Astrocyte of the spinal cord (primary cell): ENCODE data around the gene ENO1.

Source experiments
- DNase-seq: peaks from one replicate; pipeline ENCODE4 v3.0.0; 2011; ENCODE audit warnings: low read depth, low spot score
- H3K4me3 ChIP-seq: 2 replicates; pipeline ENCODE4 v1.5.1; 2011; ENCODE audit warnings: low read depth, mild to moderate bottlenecking, low read length, moderate library complexity
- in situ Hi-C: cut with HindIII; loops from 2 replicates; pipeline ENCODE4 v1.10.0; 2017; ENCODE audit warnings: low sequenced_read_pairs
- TF ChIP-seq, protein P1 (sequence below): IDR thresholded peaks from 2 replicates; pipeline ENCODE4 v1.5.1; 2012; ENCODE audit warnings: low read depth, mild to moderate bottlenecking, low read length, inconsistent platforms

The ENO1 gene

DNA sequence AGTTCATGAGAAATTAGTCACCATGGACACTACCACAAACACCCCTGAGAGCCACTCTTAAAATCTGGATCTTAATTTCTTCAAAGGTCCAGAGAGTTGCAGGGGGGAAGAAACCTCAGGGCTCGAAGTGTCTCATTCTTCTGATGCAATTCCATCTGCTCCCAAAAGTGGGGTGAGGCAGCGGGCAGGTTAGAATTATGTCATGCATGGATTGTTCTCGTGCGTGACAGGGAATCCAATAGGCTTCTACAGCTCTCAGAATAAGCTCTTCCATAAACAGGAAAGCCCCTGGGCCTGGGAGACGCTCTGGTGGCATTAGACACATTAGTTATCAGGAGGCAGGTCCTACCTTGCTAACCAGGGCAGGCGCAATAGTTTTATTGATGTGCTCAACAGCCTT, 8.4 kb downstream of the ENO1 start:
- in situ Hi-C loops = no loop called here
- no peak for DNase-seq
- TF ChIP-seq, protein P1, sequence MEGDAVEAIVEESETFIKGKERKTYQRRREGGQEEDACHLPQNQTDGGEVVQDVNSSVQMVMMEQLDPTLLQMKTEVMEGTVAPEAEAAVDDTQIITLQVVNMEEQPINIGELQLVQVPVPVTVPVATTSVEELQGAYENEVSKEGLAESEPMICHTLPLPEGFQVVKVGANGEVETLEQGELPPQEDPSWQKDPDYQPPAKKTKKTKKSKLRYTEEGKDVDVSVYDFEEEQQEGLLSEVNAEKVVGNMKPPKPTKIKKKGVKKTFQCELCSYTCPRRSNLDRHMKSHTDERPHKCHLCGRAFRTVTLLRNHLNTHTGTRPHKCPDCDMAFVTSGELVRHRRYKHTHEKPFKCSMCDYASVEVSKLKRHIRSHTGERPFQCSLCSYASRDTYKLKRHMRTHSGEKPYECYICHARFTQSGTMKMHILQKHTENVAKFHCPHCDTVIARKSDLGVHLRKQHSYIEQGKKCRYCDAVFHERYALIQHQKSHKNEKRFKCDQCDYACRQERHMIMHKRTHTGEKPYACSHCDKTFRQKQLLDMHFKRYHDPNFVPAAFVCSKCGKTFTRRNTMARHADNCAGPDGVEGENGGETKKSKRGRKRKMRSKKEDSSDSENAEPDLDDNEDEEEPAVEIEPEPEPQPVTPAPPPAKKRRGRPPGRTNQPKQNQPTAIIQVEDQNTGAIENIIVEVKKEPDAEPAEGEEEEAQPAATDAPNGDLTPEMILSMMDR = no peak
- no peak overlapping the region for H3K4me3 ChIP-seq

DNA sequence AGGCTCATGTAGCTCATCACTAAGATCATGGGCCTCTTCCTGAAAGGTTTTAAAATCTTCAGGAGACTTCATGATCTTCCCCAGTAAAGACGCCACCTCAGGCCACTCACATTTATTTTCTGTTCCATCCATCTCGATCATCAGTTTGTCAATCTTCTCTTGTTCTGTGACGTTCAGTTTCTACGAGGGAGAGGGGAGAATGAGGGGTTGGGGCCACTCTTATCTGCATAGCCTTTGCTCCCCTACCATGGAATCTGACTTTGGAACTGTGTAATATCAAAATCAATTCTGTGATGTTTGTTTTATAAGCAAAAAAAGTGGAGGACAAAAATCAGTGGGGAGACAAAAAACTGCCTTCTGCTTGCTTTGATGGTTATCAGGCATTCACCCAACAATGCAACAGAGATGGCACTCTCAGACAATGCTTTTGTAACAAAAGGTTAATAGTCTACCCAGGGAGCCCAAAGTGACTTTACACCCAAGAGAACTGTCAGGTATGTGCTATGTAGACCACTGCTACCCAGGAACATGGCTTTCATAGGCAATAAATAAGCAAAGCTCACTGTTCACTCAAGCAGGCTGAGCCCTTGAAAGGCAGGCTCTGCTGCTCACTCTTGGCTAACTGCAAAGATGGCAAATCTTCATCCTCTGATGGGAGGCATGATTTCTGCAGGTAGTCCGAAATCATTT, 10.5 kb downstream of the ENO1 start:
- TF ChIP-seq, protein P1 = no peak
- no peak for DNase-seq
- in situ Hi-C loops = no loop called here
- H3K4me3 ChIP-seq = no peak overlapping the region

GRCh38 chr1:8866792-8867415, 11.6 kb downstream of the ENO1 start:
- DNase-seq = no peak
- no peak overlapping the region for H3K4me3 ChIP-seq
- TF ChIP-seq, protein P1 = no peak
- in situ Hi-C loops = no loop called here

- no peak for DNase-seq
- in situ Hi-C loops = no loop called here
- no peak overlapping the region for H3K4me3 ChIP-seq
- TF ChIP-seq, protein P1 = no peak
Measured at GRCh38 chr1:8866173-8866791, 12.2 kb downstream of the ENO1 start.

GRCh38 chr1:8864713-8865344, 13.7 kb downstream of the ENO1 start:
- no peak for DNase-seq
- in situ Hi-C loops = no loop called here
- TF ChIP-seq, protein P1 = no peak
- H3K4me3 ChIP-seq = no peak overlapping the region

DNA sequence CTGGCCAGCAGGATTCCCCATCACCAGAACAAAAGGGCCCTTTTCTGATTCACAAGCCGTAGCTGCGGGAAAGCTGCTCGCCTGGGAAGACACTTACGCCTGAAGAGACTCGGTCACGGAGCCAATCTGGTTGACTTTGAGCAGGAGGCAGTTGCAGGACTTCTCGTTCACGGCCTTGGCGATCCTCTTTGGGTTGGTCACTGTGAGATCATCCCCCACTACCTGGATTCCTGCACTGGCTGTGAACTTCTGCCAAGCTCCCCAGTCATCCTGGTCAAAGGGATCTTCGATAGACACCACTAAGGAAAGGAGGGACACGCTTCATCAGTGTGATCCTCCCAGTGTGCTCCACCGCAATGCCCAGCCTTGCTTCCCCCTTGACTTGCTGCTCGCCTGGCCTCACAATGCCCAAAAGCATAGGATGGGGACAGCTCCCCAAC, 14.7 kb downstream of the ENO1 start:
- DNase-seq = no peak
- in situ Hi-C loops = no loop called here
- TF ChIP-seq, protein P1 = no peak
- no peak overlapping the region for H3K4me3 ChIP-seq
